H1 (cell line): ENCODE results near the gene SLC12A5.

Source experiments
- BCL11A ChIP-seq, 2 experiments: IDR thresholded peaks; one replicate each; pipeline ENCODE4 v1.6.1; 2011; ENCODE audit warnings: low read depth in 2 of 2, low read length in 2 of 2, mild to moderate bottlenecking in 2 of 2
- CHD2 ChIP-seq: IDR thresholded peaks from 2 replicates; pipeline ENCODE4 v1.6.1; 2012; ENCODE audit warnings: low read length, improper control_type of control experiment
- EGR1 ChIP-seq: IDR thresholded peaks from 2 replicates; pipeline ENCODE4 v1.6.1; 2011; ENCODE audit warnings: low read depth, low read length, borderline replicate concordance
- EZH2 ChIP-seq: fragments of 200-600 bp; sonication (generic); IDR thresholded peaks from 2 replicates; pipeline ENCODE4 v1.7.1; 2012; ENCODE audit warnings: low read depth, mild to moderate bottlenecking, moderate library complexity, low read length, inconsistent platforms; ENCODE audit not compliant: severe bottlenecking
- NRF1 ChIP-seq: IDR thresholded peaks from 2 replicates; pipeline ENCODE4 v1.6.1; 2011; ENCODE audit warnings: mild to moderate bottlenecking, low read depth, low read length, improper control_type of control experiment
- POLR2A ChIP-seq, 2 experiments: IDR thresholded peaks; 1 replicate in 1 of 2; 2 replicates in 1 of 2; pipeline ENCODE4 v1.6.1; 2011; ENCODE audit warnings: low read depth in 2 of 2, low read length in 2 of 2, mild to moderate bottlenecking in 2 of 2; ENCODE audit errors: control extremely low read depth in 1 of 2
- POLR2AphosphoS5 ChIP-seq: IDR thresholded peaks from 2 replicates; pipeline ENCODE4 v1.6.1; 2011; ENCODE audit warnings: low read depth, low read length
- POU5F1 ChIP-seq: IDR thresholded peaks from 2 replicates; pipeline ENCODE4 v1.6.1; 2011; ENCODE audit warnings: low read depth, mild to moderate bottlenecking, low read length, moderate library complexity
- RFX5 ChIP-seq: IDR thresholded peaks from 2 replicates; pipeline ENCODE4 v1.6.1; 2011; ENCODE audit warnings: low read depth, low read length, improper control_type of control experiment, borderline replicate concordance
- SUZ12 ChIP-seq: fragments of 200-600 bp; sonication (generic); IDR thresholded peaks from 2 replicates; pipeline ENCODE4 v1.6.1; 2012; ENCODE audit warnings: mild to moderate bottlenecking, inconsistent platforms, low read length, moderate library complexity, mixed read lengths
- YY1 ChIP-seq: IDR thresholded peaks from 2 replicates; pipeline ENCODE4 v1.6.1; 2011; ENCODE audit warnings: low read depth, mild to moderate bottlenecking, low read length
- TF ChIP-seq, protein P1 (sequence below), 3 experiments: IDR thresholded peaks; 1 replicate in 2 of 3; 2 replicates in 1 of 3; pipeline versions ENCODE4 v1.5.1 to v1.6.1; 2011; ENCODE audit warnings: low read length in 3 of 3, mild to moderate bottlenecking in 3 of 3, inconsistent platforms in 2 of 3, low read depth in 1 of 3, moderate library complexity in 1 of 3; ENCODE audit not compliant: insufficient read depth in 1 of 3; ENCODE audit errors: control extremely low read depth in 1 of 3
- TF ChIP-seq, protein P2 (sequence below): IDR thresholded peaks from 2 replicates; pipeline ENCODE4 v1.6.1; 2012; ENCODE audit warnings: inconsistent platforms

DNA sequence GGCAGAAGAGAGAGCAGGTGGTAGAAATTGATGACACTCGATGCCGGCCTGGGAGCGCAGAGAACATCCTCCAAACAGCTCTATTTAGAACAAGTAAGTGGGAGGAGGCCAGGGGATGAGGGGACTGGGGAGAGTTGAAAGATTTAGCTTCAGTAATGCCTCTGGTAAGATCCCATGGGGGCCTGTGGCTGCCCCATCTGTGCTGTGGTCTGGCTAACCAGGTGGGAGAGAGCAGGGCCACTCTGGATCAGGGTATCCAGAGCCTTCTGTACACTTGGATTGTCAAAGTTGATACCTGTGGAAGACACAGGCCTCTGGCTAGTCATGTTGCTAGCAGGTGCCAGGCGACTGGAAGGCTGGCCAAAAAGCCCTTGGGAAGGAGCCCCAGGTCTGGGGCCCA, 33.1 kb downstream of the SLC12A5 start:
- TF ChIP-seq, protein P1, sequence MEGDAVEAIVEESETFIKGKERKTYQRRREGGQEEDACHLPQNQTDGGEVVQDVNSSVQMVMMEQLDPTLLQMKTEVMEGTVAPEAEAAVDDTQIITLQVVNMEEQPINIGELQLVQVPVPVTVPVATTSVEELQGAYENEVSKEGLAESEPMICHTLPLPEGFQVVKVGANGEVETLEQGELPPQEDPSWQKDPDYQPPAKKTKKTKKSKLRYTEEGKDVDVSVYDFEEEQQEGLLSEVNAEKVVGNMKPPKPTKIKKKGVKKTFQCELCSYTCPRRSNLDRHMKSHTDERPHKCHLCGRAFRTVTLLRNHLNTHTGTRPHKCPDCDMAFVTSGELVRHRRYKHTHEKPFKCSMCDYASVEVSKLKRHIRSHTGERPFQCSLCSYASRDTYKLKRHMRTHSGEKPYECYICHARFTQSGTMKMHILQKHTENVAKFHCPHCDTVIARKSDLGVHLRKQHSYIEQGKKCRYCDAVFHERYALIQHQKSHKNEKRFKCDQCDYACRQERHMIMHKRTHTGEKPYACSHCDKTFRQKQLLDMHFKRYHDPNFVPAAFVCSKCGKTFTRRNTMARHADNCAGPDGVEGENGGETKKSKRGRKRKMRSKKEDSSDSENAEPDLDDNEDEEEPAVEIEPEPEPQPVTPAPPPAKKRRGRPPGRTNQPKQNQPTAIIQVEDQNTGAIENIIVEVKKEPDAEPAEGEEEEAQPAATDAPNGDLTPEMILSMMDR (IDR thresholded peaks at IDR 0.05; ENCODE audit: control extremely low read depth in 1 of 3, insufficient read depth in 1 of 3, low read depth in 1 of 3, low read length in 3 of 3): no peak
- no peak for TF ChIP-seq SUZ12
- TF ChIP-seq, protein P2, sequence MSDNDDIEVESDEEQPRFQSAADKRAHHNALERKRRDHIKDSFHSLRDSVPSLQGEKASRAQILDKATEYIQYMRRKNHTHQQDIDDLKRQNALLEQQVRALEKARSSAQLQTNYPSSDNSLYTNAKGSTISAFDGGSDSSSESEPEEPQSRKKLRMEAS: no peak
- TF ChIP-seq POU5F1: no peak
- TF ChIP-seq YY1: no peak
- no peak for TF ChIP-seq CHD2
- TF ChIP-seq EGR1: no peak
- TF ChIP-seq RFX5: no peak
- no peak for TF ChIP-seq NRF1
- no peak for TF ChIP-seq BCL11A (IDR thresholded peaks at IDR 0.05; ENCODE audit: low read depth in 2 of 2, low read length in 2 of 2)
- no peak for TF ChIP-seq POLR2A (IDR thresholded peaks at IDR 0.05; ENCODE audit: control extremely low read depth in 1 of 2, low read depth in 2 of 2, low read length in 2 of 2)
- no peak for TF ChIP-seq POLR2AphosphoS5
- no peak for TF ChIP-seq EZH2
